Measurements from ENCODE around the gene PEX5L.

DNA sequence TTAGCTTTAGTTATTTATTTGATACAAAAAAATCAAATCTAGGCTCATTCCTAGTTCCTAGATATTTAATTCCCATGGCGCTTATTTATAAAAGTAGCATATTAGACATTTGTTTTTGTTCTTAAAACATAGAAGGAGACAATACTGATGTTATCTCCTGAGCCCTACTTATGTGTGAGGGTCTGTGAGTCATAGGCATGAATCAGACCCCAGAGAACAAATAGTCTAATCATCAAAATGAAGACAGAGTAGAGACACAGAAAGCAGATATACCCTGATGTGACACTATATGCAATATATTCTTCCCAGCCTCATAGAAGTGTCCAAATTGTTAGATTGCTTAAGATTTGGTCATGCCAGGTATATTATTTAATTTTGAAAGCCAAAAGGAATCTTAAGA lies 44.9 kb downstream of the PEX5L start:
- TF ChIP-seq CREM (CRISPR knock-in tag; IDR thresholded peaks at IDR 0.05), result no peak
- TF ChIP-seq, protein P1, sequence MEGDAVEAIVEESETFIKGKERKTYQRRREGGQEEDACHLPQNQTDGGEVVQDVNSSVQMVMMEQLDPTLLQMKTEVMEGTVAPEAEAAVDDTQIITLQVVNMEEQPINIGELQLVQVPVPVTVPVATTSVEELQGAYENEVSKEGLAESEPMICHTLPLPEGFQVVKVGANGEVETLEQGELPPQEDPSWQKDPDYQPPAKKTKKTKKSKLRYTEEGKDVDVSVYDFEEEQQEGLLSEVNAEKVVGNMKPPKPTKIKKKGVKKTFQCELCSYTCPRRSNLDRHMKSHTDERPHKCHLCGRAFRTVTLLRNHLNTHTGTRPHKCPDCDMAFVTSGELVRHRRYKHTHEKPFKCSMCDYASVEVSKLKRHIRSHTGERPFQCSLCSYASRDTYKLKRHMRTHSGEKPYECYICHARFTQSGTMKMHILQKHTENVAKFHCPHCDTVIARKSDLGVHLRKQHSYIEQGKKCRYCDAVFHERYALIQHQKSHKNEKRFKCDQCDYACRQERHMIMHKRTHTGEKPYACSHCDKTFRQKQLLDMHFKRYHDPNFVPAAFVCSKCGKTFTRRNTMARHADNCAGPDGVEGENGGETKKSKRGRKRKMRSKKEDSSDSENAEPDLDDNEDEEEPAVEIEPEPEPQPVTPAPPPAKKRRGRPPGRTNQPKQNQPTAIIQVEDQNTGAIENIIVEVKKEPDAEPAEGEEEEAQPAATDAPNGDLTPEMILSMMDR (IDR thresholded peaks at IDR 0.05), result no peak
- TF ChIP-seq, protein P2, sequence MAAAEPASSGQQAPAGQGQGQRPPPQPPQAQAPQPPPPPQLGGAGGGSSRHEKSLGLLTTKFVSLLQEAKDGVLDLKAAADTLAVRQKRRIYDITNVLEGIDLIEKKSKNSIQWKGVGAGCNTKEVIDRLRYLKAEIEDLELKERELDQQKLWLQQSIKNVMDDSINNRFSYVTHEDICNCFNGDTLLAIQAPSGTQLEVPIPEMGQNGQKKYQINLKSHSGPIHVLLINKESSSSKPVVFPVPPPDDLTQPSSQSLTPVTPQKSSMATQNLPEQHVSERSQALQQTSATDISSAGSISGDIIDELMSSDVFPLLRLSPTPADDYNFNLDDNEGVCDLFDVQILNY (CRISPR knock-in tag; IDR thresholded peaks at IDR 0.05), result no peak
- TF ChIP-seq KAT7 (CRISPR knock-in tag; IDR thresholded peaks at IDR 0.05; ENCODE audit: borderline replicate concordance), result no peak
- TF ChIP-seq, protein P3, sequence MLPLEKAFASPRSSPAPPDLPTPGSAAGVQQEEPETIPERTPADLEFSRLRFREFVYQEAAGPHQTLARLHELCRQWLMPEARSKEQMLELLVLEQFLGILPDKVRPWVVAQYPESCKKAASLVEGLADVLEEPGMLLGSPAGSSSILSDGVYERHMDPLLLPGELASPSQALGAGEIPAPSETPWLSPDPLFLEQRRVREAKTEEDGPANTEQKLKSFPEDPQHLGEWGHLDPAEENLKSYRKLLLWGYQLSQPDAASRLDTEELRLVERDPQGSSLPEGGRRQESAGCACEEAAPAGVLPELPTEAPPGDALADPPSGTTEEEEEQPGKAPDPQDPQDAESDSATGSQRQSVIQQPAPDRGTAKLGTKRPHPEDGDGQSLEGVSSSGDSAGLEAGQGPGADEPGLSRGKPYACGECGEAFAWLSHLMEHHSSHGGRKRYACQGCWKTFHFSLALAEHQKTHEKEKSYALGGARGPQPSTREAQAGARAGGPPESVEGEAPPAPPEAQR (CRISPR knock-in tag; IDR thresholded peaks at IDR 0.05), result no peak
- TF ChIP-seq ZNF121 (CRISPR knock-in tag; IDR thresholded peaks at IDR 0.05), result no peak
- TF ChIP-seq GTF2I (CRISPR knock-in tag; conservative IDR thresholded peaks at IDR 0.05), result no peak

All from WTC11 (cell line).